GM19463 (cell line): Measurements from ENCODE around the gene AZU1.
"Not testable (repeated sequence)": the region's sequence is repeated elsewhere in the genome, so short reads cannot be mapped to it uniquely, and the experiment has no call there.

ENCODE experiments used
- ATAC-seq: cut with Tn5 transposase; IDR thresholded peaks from one replicate; pipeline ENCODE4 v1.9.1; 2021; ENCODE audit warnings: mild to moderate bottlenecking, moderate library complexity; ENCODE audit not compliant: unreplicated experiment

AZU1 gene

GRCh38 chr19:869245-870177 is 41.9 kb downstream of the AZU1 start:
- no peak for ATAC-seq

- no peak for ATAC-seq
Observed at GRCh38 chr19:870314-870713, 42.7 kb downstream of the AZU1 start.

DNA sequence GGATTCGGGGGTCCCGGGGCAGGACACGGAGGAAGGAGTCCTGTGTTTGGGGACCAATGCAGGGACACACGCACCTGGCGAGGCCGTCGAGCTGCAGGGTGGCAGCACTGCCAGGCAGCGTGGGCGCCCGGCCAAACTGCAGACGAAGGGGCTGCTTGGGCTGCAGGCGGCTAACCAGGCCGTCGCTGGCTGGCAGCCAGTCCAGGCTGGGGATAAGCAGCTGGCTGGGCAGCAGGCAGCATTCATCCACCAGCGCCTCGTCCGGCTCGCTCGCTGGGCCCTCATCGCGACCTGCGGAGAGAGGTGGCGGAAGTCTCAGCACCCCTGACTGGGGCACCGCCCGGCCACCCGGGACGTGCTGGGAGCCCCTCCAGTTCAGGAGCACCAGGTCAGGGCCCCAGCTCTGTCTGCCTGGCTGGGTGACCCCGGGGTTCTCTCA is 43.3 kb downstream of the AZU1 start:
- no peak for ATAC-seq

DNA sequence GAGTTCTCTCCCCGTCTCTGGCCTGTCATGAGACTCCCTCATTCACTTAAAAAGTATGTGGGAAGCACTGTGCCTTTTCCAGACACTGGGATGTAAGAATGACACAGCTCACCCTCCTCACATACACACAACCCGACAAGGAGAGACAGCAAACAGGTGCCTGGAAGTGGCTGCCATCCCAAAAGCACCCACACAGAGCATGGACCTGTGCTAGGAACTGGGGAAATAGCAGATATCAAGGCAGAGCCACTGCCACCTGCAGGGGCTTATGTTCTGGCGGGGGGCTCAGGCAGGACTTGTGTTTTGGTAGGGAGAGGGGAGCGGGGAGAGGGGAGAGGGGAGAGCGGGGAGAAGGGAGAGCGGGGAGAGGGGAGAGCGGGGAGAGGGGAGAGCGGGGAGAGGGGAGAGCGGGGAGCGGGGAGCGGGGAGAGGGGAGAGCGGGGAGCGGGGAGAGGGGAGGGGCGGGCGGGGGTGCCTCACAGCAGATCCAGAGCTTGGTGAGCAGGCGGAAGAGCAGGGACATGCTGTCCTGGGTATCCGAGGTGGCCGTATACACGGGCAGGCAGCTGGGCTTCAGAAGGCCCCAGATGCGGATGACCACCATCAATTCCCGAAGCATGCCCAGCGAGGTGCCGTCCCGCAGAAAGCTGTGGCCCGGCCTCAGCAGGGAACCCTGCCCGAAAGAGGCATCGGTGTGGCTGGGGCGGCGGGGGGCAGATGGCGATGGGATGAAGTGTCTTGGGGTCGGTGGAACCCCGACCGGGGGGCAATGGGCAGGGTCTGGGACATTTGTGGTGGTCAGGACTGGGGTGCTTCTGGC is 44.0 kb downstream of the AZU1 start:
- ATAC-seq, result no peak

DNA sequence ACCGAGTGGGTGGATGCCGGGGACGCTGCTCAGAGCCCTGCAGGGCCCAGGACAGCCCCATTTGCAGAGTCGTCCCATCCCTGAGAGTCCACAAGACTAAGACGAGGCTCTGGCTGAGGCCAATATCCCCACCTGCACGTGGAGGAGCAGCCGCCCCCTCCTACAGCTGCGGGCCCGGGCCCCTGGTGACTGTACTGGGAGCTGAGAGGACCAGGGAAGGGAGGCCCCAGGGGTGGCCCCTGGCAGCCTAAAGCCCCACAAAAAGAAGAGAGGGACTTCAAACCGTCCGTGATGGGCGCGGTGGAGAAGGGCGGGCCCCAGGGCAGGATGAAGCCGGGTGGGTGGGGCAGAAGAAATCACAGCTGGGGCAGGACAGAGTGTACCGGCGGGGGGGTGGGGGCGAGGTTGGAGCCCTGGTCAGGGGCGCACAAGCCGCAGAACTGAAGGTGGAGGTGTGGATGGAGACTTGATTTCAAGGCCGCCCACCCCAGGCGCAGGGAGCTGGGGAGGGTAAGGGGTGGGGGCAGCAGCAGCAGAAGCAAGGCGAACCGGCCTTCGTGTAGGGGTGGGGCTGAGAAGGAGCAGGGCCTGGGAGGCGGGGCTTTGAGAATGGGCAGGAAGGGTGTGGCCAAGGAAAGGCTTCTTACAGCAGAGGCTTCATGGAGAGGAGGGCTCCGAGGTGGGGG is 44.8 kb downstream of the AZU1 start:
- ATAC-seq, result no peak

- no peak for ATAC-seq
Observed at GRCh38 chr19:873084-873483, 45.4 kb downstream of the AZU1 start.

GRCh38 chr19:873561-874041 is 46.0 kb downstream of the AZU1 start:
- no peak for ATAC-seq

DNA sequence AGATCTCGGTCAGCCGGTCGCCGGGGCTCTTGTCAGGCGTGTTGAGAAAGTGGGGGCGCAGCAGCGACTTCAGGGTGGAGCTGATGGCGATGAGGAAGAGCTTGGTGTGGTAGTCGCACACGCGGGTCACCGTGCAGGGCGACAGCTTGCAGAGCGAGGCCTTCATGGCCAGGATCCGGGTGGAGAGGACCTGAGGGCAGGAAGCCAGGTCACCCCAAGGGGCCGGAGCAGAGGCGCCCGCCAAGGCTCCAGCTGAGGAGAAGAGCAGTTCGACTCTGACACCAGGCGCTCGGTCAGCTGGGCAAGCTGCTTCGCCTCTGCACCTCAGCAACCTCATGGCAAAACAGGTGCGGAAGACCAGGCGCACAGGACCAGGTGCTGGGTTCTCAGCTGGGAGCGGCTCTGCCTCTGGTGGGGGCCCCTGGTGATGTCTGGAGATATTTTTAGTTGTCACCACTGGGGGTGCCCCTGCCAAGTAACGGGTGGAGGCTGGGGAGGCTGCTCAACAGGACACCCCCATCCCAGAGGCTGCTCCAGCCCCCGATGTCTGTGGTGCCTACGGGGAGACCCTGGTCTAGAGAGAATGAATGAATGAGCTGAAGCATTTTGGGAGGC is 47.7 kb downstream of the AZU1 start:
- ATAC-seq, result no peak

DNA sequence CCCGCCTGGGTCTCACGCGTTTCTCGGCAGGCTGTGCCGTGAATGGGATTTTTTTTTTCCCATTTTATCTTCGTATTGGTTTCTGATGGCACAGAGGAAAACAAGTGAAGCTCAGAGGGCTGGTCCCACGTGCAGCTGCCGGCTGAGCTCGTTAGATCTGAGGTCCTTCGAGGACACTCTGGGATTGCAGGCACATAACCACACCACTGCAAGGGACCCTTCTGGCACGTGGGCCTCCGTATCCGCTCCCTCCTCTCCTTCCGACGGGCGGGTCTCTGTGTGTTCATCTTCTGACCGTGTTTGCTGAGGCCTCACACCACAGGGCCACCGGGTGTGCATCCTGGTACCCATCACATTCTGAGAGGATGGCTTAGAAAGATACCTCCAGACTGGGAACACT is 48.5 kb downstream of the AZU1 start:
- ATAC-seq, result no peak

DNA sequence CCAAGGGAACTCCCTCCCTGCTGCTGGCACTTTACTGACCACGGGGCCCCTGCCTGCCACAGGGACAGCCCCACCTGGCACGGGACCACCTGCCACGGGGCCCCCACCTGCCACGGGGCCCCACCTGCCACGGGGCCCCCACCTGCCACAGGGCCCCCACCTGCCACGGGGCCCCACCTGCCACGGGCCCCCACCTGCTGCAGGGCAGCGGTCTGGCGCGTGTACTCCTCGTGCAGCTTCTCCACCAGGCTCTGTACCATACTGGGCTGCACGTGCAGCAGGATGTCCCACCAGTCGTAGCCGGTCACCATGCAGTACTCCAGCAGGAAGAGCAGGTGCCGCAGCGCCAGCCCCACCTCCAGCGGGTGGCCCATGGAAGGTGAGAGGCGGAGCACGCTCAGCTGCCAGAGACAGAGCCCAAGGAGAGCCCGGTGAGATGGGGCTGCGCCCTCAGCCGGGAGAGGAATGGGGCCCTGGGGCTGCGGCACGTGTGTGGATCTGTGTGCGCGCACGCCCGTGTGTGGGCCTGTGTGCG is 49.2 kb downstream of the AZU1 start:
- ATAC-seq, result no peak

DNA sequence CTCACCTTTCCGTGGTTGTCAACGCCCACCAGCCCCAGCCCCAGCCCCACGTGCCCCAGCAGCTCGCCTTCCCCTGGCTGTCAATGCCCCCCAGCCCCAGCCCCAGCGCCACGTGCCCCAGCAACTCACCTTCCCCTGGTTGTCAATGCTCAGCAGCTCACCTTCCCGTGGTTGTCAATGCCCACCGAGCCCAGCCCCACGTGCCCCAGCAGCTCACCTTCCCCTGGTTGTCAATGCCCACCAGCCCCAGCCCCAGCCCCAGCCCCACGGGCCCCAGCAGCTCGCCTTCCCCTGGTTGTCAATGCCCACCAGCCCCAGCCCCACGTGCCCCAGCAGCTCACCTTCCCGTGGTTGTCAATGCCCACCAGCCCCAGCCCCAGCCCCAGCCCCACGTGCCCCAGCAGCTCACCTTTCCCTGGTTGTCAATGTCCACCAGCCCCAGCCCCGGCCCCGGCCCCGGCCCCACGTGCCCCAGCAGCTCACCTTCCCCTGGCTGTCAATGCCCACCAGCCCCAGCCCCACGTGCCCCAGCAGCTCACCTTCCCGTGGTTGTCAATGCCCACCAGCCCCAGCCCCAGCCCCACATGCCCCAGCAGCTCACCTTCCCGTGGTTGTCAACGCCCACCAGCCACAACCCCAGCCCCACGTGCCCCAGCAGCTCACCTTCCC is 50.5 kb downstream of the AZU1 start:
- not testable (repeated sequence) for ATAC-seq

- ATAC-seq, result not testable (repeated sequence)
Observed at GRCh38 chr19:878751-879561, 51.3 kb downstream of the AZU1 start.

DNA sequence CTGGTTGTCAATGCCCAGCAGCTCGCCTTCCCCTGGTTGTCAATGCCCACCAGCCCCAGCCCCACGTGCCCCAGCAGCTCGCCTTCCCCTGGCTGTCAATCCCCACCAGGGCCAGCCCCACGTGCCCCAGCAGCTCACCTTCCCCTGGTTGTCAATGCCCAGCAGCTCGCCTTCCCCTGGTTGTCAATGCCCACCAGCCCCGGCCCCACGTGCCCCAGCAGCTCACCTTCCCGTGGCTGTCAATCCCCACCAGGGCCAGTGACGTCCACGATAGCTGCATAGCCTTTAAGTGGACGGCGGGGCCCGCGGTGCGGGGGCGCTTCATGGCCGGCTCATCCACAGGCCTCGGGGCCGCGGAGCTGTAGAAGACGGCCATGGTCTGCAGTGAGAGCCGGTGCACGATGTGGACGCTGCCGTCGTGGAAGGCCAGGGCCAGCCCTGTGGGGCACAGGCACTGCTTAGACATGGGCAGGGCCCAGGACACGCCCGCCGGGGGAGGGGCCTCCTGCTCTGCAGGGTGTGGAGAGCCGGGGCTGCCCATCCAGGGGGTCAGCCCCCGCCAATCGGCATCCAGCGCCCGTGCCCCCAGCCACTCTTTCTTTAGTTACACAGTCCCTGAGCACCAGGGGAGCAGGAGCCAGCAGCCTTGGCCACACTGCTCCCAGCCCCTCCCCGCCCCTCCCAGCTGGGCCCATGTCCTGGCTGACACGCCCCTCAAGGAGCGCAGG is 52.2 kb downstream of the AZU1 start:
- ATAC-seq, result no peak
